Measurements from ENCODE around the gene ZNF280B. TPM values are rescaled to one million over a fixed set of nuclear protein-coding genes. Genes with fewer than 3 reads are reported as not detected.

Gene ZNF280B, protein sequence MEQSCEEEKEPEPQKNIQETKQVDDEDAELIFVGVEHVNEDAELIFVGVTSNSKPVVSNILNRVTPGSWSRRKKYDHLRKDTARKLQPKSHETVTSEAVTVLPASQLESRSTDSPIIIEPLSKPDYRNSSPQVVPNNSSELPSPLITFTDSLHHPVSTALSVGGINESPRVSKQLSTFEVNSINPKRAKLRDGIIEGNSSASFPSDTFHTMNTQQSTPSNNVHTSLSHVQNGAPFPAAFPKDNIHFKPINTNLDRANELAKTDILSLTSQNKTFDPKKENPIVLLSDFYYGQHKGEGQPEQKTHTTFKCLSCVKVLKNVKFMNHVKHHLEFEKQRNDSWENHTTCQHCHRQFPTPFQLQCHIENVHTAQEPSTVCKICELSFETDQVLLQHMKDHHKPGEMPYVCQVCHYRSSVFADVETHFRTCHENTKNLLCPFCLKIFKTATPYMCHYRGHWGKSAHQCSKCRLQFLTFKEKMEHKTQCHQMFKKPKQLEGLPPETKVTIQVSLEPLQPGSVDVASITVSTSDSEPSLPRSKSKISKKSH
- 1 to 10 TPM in 1 of 4 donors, under 1 TPM in 1, not detected in 2; 0.31 to 2.1 TPM for polyA plus RNA-seq
- long read RNA-seq, donor 1, full-length matches to known transcripts: 4 of 4 reads
- long read RNA-seq, donor 1, partial matches to known transcripts: 0 of 4 reads
- long read RNA-seq, donor 1, other reads (novel, unspliced or antisense): 0 of 4 reads
- long read RNA-seq, donor 2: 0 reads
- long read RNA-seq, donor 3, full-length matches to known transcripts: 1 of 1 reads
- long read RNA-seq, donor 3, partial matches to known transcripts: 0 of 1 reads
- long read RNA-seq, donor 3, other reads (novel, unspliced or antisense): 0 of 1 reads
- long read RNA-seq, donor 4: 0 reads
- long read RNA-seq, donor 5: 0 reads
- long read RNA-seq, donor 6: 0 reads
- long read RNA-seq, donor 7, partial matches to known transcripts: 0 of 1 reads
- long read RNA-seq, donor 7, other reads (novel, unspliced or antisense): 0 of 1 reads
- long read RNA-seq, donor 8: 0 reads
- long read RNA-seq, donor 9: 0 reads
- long read RNA-seq, donor 10, full-length matches to known transcripts: 1 of 6 reads
- long read RNA-seq, donor 10, partial matches to known transcripts: 5 of 6 reads
- long read RNA-seq, donor 10, other reads (novel, unspliced or antisense): 0 of 6 reads

DNA sequence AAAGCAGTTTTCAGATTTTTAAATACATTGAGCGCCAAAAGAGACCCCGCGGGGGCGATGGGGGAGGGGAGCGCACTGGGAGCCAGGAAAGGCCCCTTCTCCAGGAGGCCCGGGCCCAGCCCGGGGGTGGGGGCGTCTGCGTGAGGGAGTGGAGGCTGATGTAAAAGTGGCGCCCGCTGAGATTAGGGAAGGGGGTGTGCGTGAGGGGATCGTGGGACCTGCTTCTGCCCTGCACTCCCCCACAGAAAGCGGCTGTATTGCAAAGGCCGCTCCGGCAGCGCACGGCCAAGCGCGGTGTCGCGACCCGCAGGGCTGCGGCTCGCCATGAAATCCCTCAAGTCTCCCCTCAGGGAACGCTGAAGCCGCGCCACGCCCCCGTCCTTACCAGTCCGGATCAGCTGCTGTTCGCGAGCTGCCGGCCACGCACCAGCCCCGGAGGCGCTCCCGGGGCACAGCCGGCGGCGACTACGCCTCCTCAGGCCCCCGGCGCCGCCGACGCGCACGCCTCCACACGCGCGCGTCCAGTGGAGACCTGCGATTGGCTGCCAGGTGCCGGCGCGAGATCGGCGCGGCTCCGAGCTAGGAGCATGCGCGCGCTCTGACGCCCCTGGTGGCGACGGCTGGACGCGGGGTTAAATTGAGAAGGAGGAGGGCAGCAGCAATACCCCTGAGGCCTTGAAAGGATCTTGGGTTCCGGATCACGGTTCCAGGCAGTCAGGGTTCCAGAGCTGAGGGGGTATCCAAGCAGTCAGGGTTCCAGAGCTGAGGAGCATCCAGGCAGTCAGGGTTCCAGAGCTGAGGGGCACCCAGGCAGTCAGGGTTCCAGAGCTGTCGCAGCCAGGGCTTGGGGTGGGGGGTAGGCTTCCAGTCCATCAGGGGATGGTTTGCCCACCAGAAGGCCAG is at the start of gene ZNF280B:
Gene ZNF280B, minus strand, starts transcription at position 469 of the 903 bp plus-strand sequence. CDS start 19,344 bp downstream, outside the sequence.
- peaks cover 0 to 3% (median 0%) of the 10 kb centered on the region in 3 donors for H3K4me1 ChIP-seq (ENCODE audit: control insufficient read depth in 3 of 3, insufficient read depth in 2 of 3, low read depth in 1 of 3, low read length in 2 of 3)
- DNase-seq (peak; percentile 69 to 91), FAIRE-seq (no peak)
- no peaks in the 10 kb centered on the region for H3K36me3 ChIP-seq (ENCODE audit: control insufficient read depth in 3 of 3, insufficient read depth in 2 of 3, low read depth in 1 of 3, low read length in 3 of 3)
- whole genome bisulfite sequencing, 3 donors: 2 to 3% (median 2%) methylated on average over 61 to 72 of the region's 72 CpGs
- H3K9me3 ChIP-seq (ENCODE audit: control insufficient read depth in 2 of 2, insufficient read depth in 1 of 2, low read depth in 1 of 2, low read length in 1 of 2): peaks cover 0 to 3% of the 10 kb centered on the region in 2 donors
- H3K4me3 ChIP-seq (ENCODE audit: low read depth in 1 of 3, low read length in 3 of 3): peak within 1 kb of the TSS; percentile 60 to 73 (median 70)
- no peak within 1 kb of the TSS for H3K27ac ChIP-seq (ENCODE audit: low read depth in 1 of 3, low read length in 2 of 3)
- H3K27me3 ChIP-seq (ENCODE audit: control insufficient read depth in 3 of 3, insufficient read depth in 3 of 3, low read length in 3 of 3): no peaks in the 10 kb centered on the region

DNA sequence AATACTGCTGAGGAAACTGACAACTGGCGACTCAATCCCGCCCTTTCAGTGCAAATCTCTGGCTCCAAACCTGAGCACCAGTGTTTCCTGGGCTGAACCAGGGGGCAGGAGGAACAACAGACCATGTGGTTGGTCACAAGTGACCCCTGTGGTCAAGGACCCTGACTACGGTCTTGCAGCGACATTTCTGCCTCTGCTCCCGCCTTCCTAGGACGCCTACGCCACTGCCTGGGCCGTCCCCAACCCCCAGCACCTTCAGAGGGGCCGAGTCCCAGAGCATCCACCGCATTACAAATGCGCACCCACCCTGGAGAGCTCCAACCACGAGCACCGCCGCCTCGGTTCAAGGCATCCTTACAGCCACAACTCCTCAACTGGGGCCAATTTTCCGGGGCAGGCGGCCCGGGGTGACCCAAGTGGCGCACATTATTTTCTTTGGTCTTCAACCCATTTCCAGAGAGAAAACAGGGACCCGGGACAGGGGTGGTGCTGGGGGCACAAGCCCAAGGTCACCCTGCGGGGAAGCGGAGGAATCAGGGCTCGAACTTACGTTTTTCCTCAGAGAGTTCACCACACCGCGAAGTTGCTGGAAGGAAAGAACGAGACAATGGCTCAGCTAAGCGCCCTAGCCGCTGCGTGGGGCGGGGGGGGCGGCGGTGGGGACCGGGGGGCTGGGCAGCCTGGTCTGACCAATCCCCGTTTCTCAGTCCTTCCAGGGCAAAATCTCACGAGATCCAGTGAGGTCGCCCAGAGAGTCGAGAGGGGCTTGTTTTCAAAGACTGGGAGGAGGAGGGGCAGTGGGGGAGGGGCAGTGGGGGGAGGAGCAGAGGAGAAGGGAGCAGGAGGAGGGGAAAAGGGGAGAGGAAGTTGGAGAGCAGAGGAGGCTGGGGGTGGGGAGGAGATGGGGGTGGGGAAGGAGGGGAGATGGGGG is 48.7 kb upstream of the ZNF280B start:
- no peaks in the 10 kb centered on the region for H3K4me1 ChIP-seq (ENCODE audit: control insufficient read depth in 3 of 3, insufficient read depth in 2 of 3, low read depth in 1 of 3, low read length in 2 of 3)
- no peaks in the 10 kb centered on the region for H3K36me3 ChIP-seq (ENCODE audit: control insufficient read depth in 3 of 3, insufficient read depth in 2 of 3, low read depth in 1 of 3, low read length in 3 of 3)
- H3K9me3 ChIP-seq (ENCODE audit: control insufficient read depth in 2 of 2, insufficient read depth in 1 of 2, low read depth in 1 of 2, low read length in 1 of 2): no peaks in the 10 kb centered on the region
- no peaks in the 10 kb centered on the region for H3K27me3 ChIP-seq (ENCODE audit: control insufficient read depth in 3 of 3, insufficient read depth in 3 of 3, low read length in 3 of 3)
- DNase-seq: no peak
- no peak for FAIRE-seq
- WGBS, 3 donors: 90 to 93% (median 92%) methylated on average over 38 of the region's 38 CpGs
- no peak overlapping the region for H3K27ac ChIP-seq (ENCODE audit: low read depth in 1 of 3, low read length in 2 of 3)
- H3K4me3 ChIP-seq (ENCODE audit: low read depth in 1 of 3, low read length in 3 of 3): no peak overlapping the region

DNA sequence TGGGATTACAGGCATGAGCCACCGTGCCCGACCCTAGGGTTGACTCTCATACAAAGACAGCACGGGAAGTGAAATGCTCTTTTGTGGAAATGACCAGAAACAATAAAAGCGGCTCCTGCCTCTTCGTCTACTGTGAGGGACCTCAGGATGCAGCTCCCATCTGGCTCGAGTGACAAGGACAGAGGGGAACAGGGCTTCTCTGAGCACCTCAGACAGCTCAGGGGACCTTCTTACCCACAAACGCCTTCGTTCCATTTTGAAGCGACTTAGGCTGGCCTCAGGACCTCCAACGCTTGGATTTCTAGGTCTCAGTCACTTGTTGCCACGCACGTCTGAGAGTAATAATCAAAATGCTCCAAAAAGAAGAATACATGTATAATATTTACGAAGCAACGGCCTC is 48.0 kb upstream of the ZNF280B start:
- no peak for FAIRE-seq

DNA sequence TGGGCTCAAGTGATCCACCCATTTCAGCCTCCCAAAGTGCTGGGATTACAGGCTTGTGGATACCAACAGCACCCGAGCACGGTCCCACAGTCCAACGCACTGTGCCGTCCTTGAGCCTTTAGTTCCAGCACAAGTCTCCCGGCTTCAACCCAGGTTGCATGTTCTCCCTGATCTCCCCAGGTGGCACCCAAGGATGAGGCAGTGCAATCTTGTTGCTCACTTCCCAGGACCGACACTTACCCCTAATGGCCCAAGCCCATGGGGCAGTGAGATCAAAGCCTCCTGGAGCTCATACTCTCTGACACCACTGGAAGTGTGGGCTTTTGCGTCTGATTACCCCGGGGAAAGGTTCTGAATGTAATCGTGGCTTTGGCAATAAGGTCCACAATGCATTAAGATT is 47.1 kb upstream of the ZNF280B start:
- DNase-seq: no peak
- no peak overlapping the region for H3K27ac ChIP-seq (ENCODE audit: low read depth in 1 of 3, low read length in 2 of 3)
- peaks cover 0 to 3% (median 0%) of the 10 kb centered on the region in 3 donors for H3K27me3 ChIP-seq (ENCODE audit: control insufficient read depth in 3 of 3, insufficient read depth in 3 of 3, low read length in 3 of 3)
- no peak overlapping the region for H3K4me3 ChIP-seq (ENCODE audit: low read depth in 1 of 3, low read length in 3 of 3)
- no peaks in the 10 kb centered on the region for H3K4me1 ChIP-seq (ENCODE audit: control insufficient read depth in 3 of 3, insufficient read depth in 2 of 3, low read depth in 1 of 3, low read length in 2 of 3)
- no peaks in the 10 kb centered on the region for H3K9me3 ChIP-seq (ENCODE audit: control insufficient read depth in 2 of 2, insufficient read depth in 1 of 2, low read depth in 1 of 2, low read length in 1 of 2)
- FAIRE-seq: no peak
- no peaks in the 10 kb centered on the region for H3K36me3 ChIP-seq (ENCODE audit: control insufficient read depth in 3 of 3, insufficient read depth in 2 of 3, low read depth in 1 of 3, low read length in 3 of 3)
- WGBS, 3 donors: 90 to 95% (median 91%) methylated on average over 9 of the region's 9 CpGs

More for the DNA sequence above, 48.0 kb upstream of the ZNF280B start:
- 88 to 93% (median 88%) methylated on average over 14 of the region's 14 CpGs for WGBS, 3 donors
- Histone ChIP-seq H3K9me3 (ENCODE audit: control insufficient read depth in 2 of 2, insufficient read depth in 1 of 2, low read depth in 1 of 2, low read length in 1 of 2) (no peaks in the 10 kb centered on the region), H3K36me3 (ENCODE audit: control insufficient read depth in 3 of 3, insufficient read depth in 2 of 3, low read depth in 1 of 3, low read length in 3 of 3) (no peaks in the 10 kb centered on the region), H3K27me3 (ENCODE audit: control insufficient read depth in 3 of 3, insufficient read depth in 3 of 3, low read length in 3 of 3) (no peaks in the 10 kb centered on the region), H3K4me3 (ENCODE audit: low read depth in 1 of 3, low read length in 3 of 3) (no peak overlapping the region), H3K4me1 (ENCODE audit: control insufficient read depth in 3 of 3, insufficient read depth in 2 of 3, low read depth in 1 of 3, low read length in 2 of 3) (no peaks in the 10 kb centered on the region), H3K27ac (ENCODE audit: low read depth in 1 of 3, low read length in 2 of 3) (no peak overlapping the region)
- no peak for DNase-seq

DNA sequence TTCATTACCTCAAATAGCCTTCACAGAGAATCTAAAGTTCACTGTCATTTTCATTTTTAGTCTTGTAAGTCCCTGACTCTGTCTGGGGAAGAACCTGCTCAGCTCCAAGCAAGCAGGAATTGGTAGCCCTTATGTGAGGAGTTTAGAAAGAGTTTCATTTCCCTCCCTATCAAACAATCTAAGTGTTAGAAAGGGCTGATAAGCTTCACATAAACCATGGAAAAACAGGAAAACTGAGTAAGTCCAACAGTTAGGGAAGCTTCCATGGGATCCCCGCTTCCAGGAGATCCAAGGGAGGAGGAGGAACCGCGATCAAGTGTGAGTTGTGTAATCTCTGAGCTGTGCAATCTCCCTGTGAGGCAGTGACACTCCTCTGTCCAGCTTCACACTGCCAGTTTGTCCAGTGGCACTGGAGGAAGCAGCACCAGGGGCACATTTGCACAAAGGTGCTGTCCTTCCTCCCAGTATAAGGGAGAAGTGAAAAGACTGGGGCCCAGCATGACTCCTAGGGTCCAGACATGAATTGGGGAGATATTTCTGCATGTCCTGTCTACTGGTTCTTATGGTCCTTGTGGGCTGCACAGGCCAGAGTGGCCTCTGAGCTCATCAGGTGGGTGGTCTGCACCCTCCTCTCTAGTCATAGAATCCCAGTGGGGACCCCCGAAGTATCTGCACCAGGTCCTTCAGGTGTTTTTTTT is 46.2 kb upstream of the ZNF280B start:
- peaks cover 0 to 3% (median 0%) of the 10 kb centered on the region in 3 donors for H3K27me3 ChIP-seq (ENCODE audit: control insufficient read depth in 3 of 3, insufficient read depth in 3 of 3, low read length in 3 of 3)
- no peaks in the 10 kb centered on the region for H3K36me3 ChIP-seq (ENCODE audit: control insufficient read depth in 3 of 3, insufficient read depth in 2 of 3, low read depth in 1 of 3, low read length in 3 of 3)
- 60 to 81% (median 69%) methylated on average over 4 of the region's 4 CpGs for WGBS, 3 donors
- no peak overlapping the region for H3K4me3 ChIP-seq (ENCODE audit: low read depth in 1 of 3, low read length in 3 of 3)
- H3K9me3 ChIP-seq (ENCODE audit: control insufficient read depth in 2 of 2, insufficient read depth in 1 of 2, low read depth in 1 of 2, low read length in 1 of 2): no peaks in the 10 kb centered on the region
- DNase-seq: no peak
- H3K27ac ChIP-seq (ENCODE audit: low read depth in 1 of 3, low read length in 2 of 3): no peak overlapping the region
- no peaks in the 10 kb centered on the region for H3K4me1 ChIP-seq (ENCODE audit: control insufficient read depth in 3 of 3, insufficient read depth in 2 of 3, low read depth in 1 of 3, low read length in 2 of 3)
- no peak for FAIRE-seq

DNA sequence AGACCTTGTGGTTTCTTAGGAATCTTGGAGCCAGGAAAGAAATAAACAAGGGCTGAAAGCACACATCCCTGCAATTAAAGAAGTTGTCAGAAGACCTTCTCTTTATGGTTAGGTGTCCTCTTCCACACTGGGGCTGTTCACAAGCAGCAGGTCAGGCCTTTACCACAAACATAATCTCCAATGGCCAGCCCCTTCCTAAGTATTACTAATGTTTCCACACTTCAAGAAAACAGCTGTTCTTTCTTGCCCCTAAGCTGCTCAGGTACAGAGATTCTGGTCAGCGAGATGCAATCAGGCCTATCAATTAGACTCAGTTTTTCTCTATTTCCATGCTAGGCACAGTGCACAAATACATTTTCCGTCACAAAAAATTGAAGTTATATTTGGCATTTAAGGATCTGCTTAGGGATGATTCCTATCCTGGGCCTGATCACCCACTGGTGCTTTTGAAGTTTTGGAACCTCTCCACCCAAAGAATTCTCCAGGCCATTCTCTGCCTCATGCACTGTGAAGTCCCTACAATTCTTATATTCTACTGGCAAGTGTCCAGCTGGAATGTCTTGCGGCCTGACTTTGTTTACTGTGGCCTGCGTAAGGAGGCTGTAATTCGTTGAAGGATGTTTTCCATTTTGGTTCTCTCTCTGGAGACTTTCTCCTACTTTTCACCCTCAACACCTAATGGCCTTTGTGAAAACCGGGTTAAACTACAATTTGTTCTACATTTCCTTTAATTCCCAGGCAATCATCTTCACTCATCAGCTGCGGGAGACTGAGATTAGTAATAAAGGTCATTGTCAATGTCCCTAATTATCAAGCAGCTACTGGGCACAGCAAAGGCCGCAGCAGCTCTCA is 45.4 kb upstream of the ZNF280B start:
- no peaks in the 10 kb centered on the region for H3K4me1 ChIP-seq (ENCODE audit: control insufficient read depth in 3 of 3, insufficient read depth in 2 of 3, low read depth in 1 of 3, low read length in 2 of 3)
- H3K4me3 ChIP-seq (ENCODE audit: low read depth in 1 of 3, low read length in 3 of 3): no peak overlapping the region
- FAIRE-seq: no peak
- peaks cover 0 to 6% (median 0%) of the 10 kb centered on the region in 3 donors for H3K27me3 ChIP-seq (ENCODE audit: control insufficient read depth in 3 of 3, insufficient read depth in 3 of 3, low read length in 3 of 3)
- H3K27ac ChIP-seq (ENCODE audit: low read depth in 1 of 3, low read length in 2 of 3): no peak overlapping the region
- H3K36me3 ChIP-seq (ENCODE audit: control insufficient read depth in 3 of 3, insufficient read depth in 2 of 3, low read depth in 1 of 3, low read length in 3 of 3): no peaks in the 10 kb centered on the region
- WGBS, 3 donors: 49 to 55% (median 51%) methylated on average over 8 of the region's 8 CpGs
- no peaks in the 10 kb centered on the region for H3K9me3 ChIP-seq (ENCODE audit: control insufficient read depth in 2 of 2, insufficient read depth in 1 of 2, low read depth in 1 of 2, low read length in 1 of 2)
- no peak for DNase-seq

All from small intestine (tissue), 16 donors.